ENCODE results near the gene PHACTR3.

DNA sequence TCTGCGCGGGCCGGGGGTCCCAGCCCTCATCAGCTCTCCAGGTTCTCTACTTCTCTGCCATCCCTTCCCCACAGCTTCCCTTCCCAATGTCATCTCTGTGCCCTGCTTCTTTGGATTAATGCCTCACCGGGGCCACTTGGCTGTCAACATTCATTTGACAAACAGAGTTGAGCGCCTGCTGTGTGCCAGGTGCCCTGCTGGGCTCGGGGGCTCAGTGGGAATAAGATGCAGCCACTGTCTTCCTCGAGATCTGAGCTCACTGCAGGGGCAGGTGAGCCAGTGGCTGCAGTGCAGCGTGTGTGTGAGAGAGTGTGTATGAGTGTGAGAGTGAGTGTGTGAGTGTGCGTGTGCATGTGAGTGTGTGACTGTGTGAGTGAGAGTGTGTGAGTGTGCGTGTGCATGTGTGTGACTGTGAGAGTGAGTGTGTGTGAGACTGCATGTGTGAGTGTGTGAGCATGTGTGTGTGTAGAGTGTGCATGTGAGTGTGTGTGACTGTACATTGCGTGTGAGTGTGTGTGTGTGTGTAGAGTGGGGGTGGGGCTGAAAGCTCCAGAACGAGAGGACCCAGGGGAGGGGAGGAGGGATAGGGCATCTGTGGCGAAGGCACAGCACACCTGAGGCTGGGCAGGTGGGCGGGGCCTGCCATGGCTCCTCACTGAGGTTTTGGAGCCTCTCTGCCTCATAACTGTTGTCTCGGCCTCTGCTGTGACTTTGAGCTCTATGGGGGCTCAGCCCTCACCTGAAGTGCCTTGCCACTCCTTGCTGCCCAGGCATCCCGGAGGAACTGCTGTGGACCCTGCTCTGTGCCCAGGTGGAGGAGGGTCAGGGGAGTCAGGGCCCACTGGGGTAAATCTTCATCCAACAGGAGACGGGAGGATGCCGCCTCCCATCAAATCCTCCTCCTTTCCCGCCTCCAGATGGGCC is 36.5 kb upstream of the PHACTR3 start:
- no peak for TF ChIP-seq POLR2A (IDR thresholded peaks at IDR 0.05)
- TF ChIP-seq, protein P1, sequence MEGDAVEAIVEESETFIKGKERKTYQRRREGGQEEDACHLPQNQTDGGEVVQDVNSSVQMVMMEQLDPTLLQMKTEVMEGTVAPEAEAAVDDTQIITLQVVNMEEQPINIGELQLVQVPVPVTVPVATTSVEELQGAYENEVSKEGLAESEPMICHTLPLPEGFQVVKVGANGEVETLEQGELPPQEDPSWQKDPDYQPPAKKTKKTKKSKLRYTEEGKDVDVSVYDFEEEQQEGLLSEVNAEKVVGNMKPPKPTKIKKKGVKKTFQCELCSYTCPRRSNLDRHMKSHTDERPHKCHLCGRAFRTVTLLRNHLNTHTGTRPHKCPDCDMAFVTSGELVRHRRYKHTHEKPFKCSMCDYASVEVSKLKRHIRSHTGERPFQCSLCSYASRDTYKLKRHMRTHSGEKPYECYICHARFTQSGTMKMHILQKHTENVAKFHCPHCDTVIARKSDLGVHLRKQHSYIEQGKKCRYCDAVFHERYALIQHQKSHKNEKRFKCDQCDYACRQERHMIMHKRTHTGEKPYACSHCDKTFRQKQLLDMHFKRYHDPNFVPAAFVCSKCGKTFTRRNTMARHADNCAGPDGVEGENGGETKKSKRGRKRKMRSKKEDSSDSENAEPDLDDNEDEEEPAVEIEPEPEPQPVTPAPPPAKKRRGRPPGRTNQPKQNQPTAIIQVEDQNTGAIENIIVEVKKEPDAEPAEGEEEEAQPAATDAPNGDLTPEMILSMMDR (IDR thresholded peaks at IDR 0.05) = no peak
